NK-92 (cell line): ENCODE measurements around the gene RANBP17.

Source experiments
- DNase-seq: peaks from one replicate; lab custom pipeline; 2025; ENCODE audit not compliant: unreplicated experiment; lab: John Stamatoyannopoulos, UW

Gene RANBP17

DNA sequence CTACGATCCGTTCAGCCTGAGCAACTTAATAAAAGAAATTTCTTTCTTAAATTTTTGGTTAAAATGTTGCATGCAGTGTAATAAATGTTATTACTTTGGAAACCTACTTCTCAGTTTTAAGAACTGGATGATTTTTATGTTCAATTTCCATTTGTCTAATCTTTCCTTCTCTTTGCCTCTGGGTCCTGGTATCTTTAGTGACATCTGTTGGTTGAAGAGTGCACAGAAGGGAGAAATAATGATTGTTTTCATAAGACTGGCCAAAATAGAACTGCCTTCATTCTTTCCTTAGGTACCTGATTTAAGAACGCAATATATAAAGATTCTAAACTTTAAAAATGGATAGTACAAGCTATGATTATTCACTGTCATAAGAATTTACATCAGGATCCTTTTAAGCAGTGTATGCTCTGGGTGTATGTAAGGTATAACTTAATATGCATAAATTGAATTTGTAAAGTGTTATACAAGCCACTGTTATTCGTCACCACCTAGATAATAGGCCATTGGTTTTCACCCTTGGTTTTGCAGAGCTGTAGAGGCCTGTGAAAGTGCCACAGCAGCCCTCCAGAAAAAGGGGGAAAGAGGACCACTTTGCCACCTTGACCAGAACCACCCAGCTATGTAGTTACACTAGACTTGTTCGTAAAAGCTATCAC is 364.4 kb downstream of the RANBP17 start:
- DNase-seq: no peak

DNA sequence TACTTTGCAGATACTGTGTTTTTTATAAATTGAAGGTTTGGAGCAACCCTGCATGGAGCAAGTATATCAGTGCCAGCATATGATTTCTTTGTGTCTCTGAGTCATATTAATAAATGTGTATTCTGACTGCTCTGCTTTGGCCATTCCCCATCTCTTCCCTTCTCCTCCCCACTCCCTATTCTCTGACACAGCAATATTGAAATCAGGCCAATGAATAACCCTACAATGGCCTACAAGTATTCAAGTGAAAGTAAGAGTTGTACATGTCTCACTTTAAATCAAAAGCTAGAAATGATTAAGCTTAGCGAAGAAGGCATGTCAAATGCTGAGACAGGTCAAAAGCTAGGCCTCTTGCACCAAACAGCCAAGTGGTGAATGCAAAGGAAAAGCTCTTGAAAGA is 365.0 kb downstream of the RANBP17 start:
- DNase-seq: no peak

DNA sequence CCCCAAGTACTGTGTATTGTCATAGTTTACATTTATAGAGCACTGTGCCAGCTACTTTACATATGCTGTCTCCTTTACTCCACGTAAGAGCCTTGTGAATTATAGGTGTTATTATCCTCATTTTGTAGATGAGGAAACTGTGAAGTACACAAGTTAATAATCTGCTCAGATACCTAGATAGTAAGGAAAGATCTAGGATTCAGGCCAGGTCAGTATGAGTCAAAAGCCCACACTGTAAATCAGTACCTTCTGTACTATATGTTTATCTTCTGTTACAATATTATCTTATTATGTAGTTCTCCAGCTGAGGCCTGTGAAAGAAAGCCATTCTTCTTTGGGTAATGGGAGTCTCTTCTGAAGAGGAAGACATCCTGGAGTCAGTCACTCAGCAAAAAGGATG is 374.8 kb downstream of the RANBP17 start:
- DNase-seq: no peak

DNA sequence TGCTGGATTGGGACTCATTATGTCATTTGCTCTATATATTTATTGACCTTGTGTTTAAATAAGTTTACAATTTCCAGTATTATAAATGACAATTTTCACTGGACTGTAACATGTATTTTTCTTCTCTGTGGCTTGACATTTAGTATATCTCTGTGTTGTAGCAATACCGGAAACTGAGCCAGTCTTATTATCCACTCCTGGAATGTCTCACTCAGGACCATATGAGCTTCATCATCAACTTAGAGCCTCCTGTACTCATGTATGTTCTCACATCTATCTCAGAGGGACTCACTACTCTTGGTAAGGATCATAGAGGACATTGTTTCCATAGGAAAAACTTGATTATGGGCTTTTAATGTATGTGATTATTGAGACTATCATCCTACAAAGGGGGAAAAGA is 380.7 kb downstream of the RANBP17 start:
- DNase-seq: no peak

DNA sequence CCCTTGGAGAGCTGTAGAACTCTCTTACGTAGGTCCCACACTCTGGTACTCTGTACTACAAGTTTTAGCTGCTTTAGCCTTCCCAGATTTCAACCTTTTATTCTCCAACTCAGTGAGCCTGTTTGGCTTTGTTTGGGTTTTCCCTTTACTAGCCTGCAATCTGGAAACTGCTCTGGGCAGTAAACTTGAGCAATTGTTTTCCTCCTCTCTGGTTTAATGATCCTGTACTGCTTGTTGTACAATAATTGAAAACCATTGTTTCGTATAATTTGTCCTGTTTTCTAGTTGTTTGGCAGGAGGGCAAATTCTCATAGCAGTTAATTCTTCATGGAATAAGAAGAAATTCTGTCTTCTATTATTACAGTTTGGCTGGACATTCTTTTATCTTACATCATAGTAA is 384.4 kb downstream of the RANBP17 start:
- DNase-seq: no peak

DNA sequence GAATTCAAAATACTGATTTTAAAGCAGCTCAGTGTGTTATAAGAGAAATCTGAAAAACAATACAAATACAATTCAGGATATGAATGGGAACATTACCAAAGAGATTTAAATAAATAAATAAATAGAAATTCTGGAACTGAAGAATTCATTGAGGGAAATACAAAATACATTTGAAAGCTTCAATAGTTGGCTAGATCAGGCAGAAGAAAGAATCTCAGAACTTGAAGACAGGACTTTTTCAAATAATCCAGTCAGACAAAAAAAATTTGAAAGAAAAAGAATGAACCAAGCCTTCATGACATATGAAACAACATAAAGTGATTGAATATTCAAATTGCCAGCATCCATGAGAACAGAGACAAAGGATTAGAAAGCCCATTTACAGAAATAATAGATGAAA is 387.6 kb downstream of the RANBP17 start:
- DNase-seq: no peak

DNA sequence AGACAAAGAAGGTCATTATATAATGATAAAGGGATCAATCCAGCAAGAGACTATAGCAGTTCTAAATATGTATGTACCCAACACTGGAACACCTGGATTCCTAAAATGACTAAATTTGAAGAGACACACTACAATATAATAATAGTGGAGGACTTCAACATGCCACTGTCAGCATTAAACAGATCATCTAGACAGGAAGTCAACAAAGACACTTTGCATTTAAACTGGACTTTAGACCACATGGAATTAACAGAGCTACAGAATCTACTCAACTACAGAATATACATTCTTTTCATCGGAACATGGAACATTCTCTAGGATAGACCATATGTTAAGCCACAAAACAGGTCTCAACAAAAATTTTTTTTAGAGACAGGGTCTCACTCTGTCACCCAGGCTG is 388.9 kb downstream of the RANBP17 start:
- no peak for DNase-seq

DNA sequence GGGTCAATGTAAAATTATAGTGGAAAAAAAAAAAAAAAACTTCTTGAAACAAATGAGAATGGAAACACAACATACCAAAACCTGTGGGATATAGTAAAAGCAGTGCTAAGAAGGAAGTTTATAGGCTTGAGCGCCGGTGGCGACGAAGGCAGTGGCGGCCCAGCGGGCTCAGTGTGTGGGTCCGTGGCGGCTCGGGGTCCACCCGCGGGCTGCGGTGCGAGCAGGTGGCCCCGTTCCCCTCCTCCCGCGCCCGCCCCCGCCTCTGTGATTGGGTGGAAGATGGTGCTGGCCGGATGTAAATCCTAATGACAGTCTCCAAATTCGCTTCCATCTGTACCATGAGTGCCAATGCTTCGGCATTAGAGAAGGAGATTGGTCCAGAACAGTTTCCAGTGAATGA is 389.7 kb downstream of the RANBP17 start:
- DNase-seq: no peak

DNA sequence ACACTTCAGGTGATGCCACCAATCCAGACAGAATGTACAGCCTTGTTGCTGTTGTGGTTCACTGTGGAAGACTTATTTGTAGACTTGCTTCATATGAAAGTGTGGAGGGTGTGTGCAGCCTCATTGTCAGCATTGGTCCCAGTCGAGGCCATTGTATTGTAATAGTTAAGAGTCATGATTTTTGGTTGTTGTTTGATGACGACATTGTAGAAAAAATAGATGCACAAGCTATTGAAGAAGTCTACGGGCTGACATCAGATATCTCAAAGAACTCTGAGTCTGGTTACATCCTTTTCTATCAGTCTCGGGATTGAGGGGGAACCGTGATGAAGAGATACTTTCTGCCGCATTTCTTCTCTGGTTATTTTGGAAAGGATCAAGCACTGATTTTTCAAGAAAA is 390.9 kb downstream of the RANBP17 start:
- DNase-seq: no peak

DNA sequence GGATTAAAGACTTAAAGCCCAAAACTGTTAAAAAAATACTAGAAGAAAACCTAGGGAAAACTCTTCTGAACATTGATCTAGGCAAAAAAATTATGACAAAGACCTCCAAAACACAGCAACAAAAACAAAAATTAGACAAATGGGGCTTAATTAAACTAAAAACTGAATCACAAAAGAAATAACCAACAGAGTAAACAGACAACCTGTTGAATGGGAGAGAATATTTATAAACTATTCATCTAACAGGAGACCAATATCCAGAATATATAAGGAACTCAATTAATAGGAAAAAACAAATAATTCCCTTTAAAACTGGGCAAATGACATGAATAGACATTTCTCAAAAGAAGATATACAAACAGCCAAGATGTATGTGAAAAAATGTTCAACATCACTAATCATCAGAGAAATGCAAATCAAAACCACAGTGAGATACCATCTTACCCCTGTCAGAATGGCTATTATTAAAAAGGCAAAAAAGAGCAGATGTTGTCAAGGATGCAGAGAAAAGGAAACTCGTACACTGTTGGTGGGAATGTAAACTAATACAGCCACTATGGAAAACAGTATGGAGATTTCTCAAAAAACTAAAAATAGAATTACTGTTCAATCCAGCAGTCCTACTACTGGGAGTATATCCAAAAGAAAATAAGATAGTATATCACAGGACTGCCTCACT is 397.1 kb downstream of the RANBP17 start:
- DNase-seq: no peak

DNA sequence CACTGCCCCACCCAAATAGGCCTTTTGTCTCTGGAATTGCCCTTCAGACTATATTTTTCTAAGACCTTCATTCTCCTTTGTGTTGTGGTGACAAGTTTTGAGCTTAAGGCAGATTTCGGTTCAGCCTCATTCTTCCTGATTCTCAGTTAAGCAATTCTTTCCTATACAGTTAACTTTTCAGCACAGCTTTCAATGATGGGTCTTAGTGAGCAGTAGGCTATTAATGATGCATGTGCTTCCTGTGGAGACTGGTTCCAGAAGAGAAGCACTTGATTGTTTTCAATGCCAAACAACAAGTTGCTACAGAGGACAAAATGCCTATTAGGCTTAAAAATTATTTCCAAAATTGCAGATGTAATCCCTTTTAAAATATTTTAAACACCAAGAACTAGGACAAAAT is 399.5 kb downstream of the RANBP17 start:
- DNase-seq: no peak

DNA sequence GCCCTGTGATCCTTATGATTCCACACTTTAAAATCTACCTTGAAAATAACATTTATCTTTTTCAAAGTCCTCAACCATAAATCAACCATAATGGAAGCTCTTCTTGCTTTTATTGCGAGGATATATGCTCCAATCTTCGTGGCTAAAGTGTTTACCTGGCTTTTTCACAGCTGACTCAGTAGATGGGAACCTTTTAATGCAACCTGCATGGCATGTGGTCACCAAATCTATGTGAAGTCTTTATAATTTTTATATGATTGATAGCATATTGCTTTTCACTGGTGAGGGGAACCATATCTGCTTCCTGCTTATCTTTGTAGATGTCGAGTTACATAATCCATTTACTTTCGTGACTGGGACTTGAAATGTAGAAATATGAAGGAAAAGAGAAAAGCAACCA is 400.1 kb downstream of the RANBP17 start:
- no peak for DNase-seq

DNA sequence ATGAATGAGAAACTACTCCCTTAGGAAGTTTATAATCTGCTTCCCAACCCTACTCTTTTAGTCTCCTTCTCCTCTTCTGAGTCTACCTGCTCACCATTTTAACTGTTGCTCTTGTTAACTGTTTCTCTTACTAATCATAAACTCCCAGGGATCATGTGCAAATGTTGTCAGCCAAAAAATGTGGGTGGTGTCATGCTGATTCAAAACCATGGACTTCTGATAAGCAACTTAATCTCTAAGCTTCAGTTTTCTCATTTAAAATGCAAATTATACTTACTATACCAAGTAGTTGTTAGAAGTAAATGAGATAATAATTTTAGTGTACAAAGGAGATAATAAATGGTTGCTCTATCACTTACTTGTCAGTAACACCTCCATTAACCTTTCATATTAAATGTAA is 401.4 kb downstream of the RANBP17 start:
- no peak for DNase-seq

DNA sequence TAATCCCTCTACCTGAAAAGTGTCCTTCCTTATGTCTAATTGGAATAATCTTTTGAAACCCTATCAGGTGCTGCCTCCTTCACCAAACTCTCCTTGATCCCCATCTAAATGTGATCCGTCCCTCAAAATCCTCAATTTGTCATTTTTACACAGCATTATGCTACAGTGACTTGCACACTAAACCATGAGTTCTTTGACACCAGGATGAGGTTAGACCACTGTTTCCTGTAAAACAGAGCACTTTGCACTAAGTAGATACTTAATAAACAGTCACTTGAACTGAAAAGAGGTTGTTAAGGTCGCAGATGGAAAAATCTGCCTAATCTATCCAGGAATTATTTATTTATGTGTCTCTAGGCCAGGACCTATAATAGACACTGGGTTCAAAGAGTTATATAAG is 403.0 kb downstream of the RANBP17 start:
- no peak for DNase-seq

DNA sequence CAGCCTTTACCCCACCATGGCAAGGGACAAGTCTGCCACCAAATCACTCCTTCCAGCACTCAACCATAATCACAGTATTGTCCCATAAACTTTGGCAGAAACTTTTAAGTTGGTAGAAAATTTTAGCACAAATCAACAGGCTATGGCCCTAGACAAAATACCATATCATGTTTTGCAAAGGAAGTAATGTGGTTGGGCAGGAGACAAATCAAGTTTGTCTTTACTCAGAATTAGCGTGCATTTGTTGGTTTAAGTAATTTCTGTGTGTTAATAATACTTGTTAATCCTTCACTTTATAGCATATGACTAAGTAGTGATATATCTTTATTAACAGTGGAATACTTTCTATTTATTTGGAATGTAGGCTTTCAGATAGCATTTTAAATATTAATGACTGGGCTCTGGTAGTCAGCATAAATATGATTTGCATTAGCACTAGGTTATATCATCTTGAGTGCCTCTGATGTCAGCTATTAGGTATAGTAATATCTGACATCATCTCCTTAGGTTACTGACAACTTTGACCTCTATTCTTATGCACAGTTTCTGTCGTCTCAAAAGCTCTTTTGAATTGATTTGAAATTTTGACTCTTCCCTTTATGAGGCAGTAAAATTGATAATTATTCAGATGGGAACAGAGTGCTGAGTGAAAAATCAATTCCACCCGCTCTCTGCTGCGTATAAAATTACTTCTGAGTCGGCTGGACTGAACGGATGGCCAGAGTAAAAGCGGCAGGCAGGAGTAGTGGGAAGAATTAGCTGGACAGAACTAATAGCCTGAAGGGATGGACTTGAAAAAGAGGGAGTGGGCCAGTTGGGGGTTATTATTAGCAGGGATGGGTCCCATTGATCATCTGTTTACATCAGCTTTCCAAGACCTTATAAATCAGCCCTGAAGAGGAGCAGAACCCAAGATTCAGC is 407.1 kb downstream of the RANBP17 start:
- DNase-seq: no peak

DNA sequence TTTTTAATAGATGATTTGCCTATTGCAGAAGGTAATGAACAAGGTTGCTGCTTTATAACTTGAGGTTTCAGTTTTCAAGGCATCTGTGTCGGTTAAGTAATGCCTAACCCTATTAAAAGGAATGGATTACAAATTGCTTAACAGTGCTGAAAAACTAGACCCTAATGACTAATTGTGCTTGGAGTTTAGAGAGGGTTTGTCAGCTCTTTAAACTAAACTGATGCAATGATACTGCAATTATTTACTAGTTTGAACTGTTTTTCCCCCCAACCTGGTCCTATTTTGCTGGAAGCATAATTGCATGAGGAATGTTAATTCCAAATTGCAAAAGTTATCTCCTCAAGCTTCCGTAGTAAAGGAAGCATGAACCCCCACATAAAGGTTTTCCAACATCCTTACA is 407.9 kb downstream of the RANBP17 start:
- DNase-seq: no peak

DNA sequence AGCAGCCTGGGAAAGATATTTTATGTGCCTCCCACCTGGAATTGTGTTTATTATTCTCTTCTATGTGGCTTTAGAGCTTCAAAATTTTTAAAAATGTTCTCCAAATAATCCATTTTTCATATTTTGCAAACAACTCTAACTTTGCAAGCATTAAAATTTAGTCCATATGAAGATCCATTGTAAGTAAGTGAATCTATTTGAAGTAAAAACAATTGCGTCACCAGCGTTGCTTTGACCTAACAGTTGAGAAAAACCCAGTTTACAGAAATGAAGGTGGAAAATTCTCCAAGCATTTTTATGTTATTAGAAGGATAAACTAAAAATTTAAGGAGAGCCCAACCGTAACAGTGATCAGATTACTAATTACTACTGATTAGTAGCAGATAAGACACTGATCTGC is 408.3 kb downstream of the RANBP17 start:
- DNase-seq: no peak

DNA sequence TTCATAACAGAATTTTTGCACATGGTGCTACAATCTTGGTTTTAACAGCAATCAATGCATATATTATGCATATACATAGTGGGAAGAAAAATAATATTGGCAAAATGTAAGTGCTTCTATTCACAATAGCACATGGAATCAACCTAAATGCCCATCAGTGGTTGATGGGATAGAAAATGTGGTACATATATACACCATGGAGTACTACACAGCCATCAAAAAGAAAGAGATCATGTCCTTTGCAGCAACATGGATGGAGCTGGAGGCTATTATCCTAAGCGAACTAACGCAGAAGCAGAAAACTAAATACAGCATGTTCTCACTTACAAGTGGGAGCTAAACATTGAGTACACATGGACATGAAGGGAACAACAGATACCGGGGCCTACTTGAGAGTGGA is 410.0 kb downstream of the RANBP17 start:
- no peak for DNase-seq

DNA sequence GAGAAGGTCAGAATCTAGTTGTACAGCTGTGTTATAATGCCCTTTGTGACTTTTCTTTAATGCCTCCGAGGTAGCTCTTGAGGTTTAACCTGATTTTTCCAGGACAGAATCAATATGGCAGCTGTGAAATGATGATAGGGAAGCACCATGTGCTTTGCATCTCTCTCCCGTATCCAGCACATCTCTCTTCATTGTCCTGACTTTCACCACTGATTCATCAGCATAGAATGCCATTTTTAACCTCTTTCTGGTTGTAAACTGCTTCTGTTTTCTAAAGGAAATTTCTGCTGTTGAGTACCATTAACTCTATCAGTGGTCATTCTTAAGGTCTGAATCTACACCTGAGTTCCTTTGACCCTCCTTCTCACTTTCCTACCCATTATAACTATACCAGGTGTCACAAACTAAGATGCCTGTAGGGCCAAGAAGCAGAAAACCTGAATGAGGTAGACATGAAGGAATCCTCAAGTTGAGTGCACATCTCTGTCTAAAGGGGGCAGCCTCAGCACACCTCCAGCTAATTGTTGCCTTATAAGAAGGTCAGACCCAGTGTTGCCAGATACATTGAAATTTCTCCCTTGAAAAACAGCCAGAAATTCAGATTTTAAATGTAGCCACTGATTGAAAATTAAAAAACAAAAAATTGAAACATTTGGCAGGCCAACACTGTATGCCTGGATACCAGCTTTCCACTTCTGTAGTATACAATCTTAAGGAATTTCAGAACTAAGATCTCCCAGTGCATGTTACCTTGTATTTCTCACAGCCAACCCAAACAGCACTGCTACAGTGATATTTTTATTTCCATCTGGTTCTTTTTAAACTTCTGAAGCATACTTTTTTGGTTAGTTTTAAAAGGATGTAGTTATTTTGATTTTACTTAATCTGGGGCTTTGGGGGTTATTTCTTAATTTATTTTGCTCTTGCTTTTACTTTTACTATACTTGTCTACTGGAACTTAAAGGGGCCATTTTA is 411.5 kb downstream of the RANBP17 start:
- no peak for DNase-seq

DNA sequence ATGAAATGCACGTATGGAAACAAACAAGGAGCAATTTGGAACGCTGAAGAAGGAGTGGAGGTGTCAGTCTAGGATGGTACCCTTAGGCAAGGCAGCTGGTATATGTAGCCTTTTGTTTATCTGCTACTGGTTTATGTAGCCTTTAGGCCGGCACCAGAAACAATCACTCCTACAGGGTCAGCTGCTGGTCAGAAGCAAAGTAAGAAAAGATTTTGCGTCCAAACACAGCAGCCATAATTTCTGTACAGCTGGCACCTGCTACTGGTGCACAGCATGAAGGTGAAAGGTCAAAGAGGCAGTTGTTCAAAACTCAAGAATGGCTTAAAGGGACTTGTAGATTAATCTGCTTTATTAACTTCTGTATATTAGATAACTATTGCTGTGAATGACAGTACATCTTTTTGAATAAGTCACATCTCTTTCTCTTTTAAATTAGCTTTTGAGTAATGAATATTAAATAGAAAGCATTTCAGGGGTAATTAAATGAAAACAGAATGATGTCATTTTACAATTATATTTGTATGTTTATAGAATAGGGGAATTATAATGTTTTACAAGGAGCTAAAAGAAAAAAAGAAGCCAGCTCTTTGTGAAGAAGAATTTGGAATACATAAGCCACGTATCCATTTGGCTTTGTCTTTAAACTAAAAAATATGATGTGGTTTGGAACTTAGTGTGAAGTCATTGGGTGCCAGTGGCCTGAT is 414.2 kb downstream of the RANBP17 start:
- DNase-seq: no peak
